OCI-LY7 (cell line): ENCODE measurements around the gene DDX27. TPM values are rescaled to one million over a fixed set of nuclear protein-coding genes. Genes with fewer than 3 reads are reported as not detected.

Source experiments
- BruUV-seq: library from RNA; stranded (reverse); fragments of 400-500 nt; replicated peaks from 2 replicates; lab custom pipeline; 2021; lab: Mats Ljungman, UMichigan
- CTCF ChIA-PET: fragments of 300-600 bp; sonication (Branson Sonifier 250); formaldehyde crosslinking; loops from one replicate; lab custom pipeline; 2022; ENCODE audit warnings: antibody characterized with exemption; ENCODE audit not compliant: unreplicated experiment; lab: Charles Lee
- POLR2A ChIA-PET: fragments of 300-600 bp; sonication (Branson Sonifier 250); formaldehyde crosslinking; loops from one replicate; lab custom pipeline; 2022; ENCODE audit warnings: antibody characterized with exemption; lab: Charles Lee
- DNase-seq: peaks from one replicate; pipeline ENCODE4 v3.0.0-alpha.2; 2015; ENCODE audit warnings: low spot score
- H2AFZ ChIP-seq: fragments of 200-600 bp; sonication (generic), shearing (Covaris generic); 2 replicates; pipeline ENCODE4 v1.6.1; 2014; ENCODE audit warnings: mild to moderate bottlenecking, antibody characterized with exemption, low read length, moderate library complexity
- H3K27ac ChIP-seq: fragments of 200-600 bp; sonication (generic); 2 replicates; pipeline ENCODE4 v1.5.1; 2014; ENCODE audit warnings: mixed run types, low read depth, mild to moderate bottlenecking, moderate library complexity, low read length, inconsistent platforms; ENCODE audit not compliant: poor library complexity, severe bottlenecking
- H3K36me3 ChIP-seq: fragments of 200-600 bp; sonication (generic); 2 replicates; pipeline ENCODE4 v1.6.1; 2014; ENCODE audit warnings: mild to moderate bottlenecking, antibody characterized with exemption, low read length, moderate library complexity, mixed read lengths; ENCODE audit not compliant: insufficient read depth
- H3K4me1 ChIP-seq: fragments of 200-600 bp; sonication (generic); 2 replicates; pipeline ENCODE4 v1.5.1; 2014; ENCODE audit warnings: mild to moderate bottlenecking, low read length; ENCODE audit not compliant: insufficient read depth, poor library complexity, severe bottlenecking
- H3K4me2 ChIP-seq: fragments of 200-600 bp; sonication (generic); 2 replicates; pipeline ENCODE4 v1.6.1; 2014; ENCODE audit warnings: mild to moderate bottlenecking, low read length
- H3K4me3 ChIP-seq: fragments of 200-600 bp; sonication (generic); 2 replicates; pipeline ENCODE4 v1.5.1; 2014; ENCODE audit warnings: mild to moderate bottlenecking, low read depth, low read length; ENCODE audit not compliant: poor library complexity, severe bottlenecking
- H3K79me2 ChIP-seq: fragments of 200-600 bp; sonication (generic); 2 replicates; pipeline ENCODE4 v1.6.1; 2016; ENCODE audit warnings: low read depth, mild to moderate bottlenecking, low read length, moderate library complexity, mixed read lengths; ENCODE audit not compliant: insufficient read depth
- H3K9me2 ChIP-seq: fragments of 200-600 bp; sonication (generic); 2 replicates; pipeline ENCODE4 v1.6.1; 2016; ENCODE audit warnings: mild to moderate bottlenecking, low read length, mixed read lengths; ENCODE audit not compliant: insufficient read depth
- H3K9me3 ChIP-seq: fragments of 200-600 bp; sonication (generic); 2 replicates; pipeline ENCODE4 v1.6.1; 2014; ENCODE audit warnings: mild to moderate bottlenecking, mixed run types, low read length, mixed read lengths
- H4K20me1 ChIP-seq: fragments of 200-600 bp; sonication (generic); 2 replicates; pipeline ENCODE4 v1.6.1; 2014; ENCODE audit warnings: mild to moderate bottlenecking, antibody characterized with exemption, low read length, moderate library complexity, mixed read lengths; ENCODE audit not compliant: insufficient read depth
- CTCF ChIP-seq: fragments of 200-600 bp; sonication (generic); conservative IDR thresholded peaks from 2 replicates; pipeline ENCODE4 v1.5.1; 2014; ENCODE audit warnings: mild to moderate bottlenecking, antibody characterized with exemption, low read length, moderate library complexity, mixed read lengths
- EZH2phosphoT487 ChIP-seq: fragments of 200-600 bp; sonication (generic); IDR thresholded peaks from 2 replicates; pipeline ENCODE4 v1.6.1; 2018; ENCODE audit warnings: low read depth, borderline replicate concordance, mild to moderate bottlenecking, mixed run types, antibody characterized with exemption, low read length, moderate library complexity, mixed read lengths
- intact Hi-C: fragments of 100-400 bp; cut with micrococcal nuclease; formaldehyde crosslinking; loops from one replicate; pipeline ENCODE4 v1.10.0; 2022; ENCODE audit not compliant: unreplicated experiment
- total RNA-seq, 2 experiments: library from RNA; depleted of rRNA in 1 of 2; stranded (reverse); fragments of >200 nt in 1 of 2; shearing (Covaris generic) in 1 of 2; gene quantifications; 2 replicates each; pipeline ENCODE4 v1.2.3, GENCODE V29; 2014 to 2022

Gene DDX27
- total RNA-seq, 2 experiments from 2014 or later = 53.9 to 57.0 TPM

GRCh38 chr20:49174183-49174582 lies 45.0 kb upstream of the DDX27 start:
- H2AFZ ChIP-seq = no peak overlapping the region
- H3K79me2 ChIP-seq = peaks cover 79% of the 10 kb centered on the region
- no peaks in the 10 kb centered on the region; the same call in none of the 2 replicates for H4K20me1 ChIP-seq
- H3K9me3 ChIP-seq = no peaks in the 10 kb centered on the region
- H3K4me1 ChIP-seq = peaks cover under 1% of the 10 kb centered on the region
- no peak overlapping the region for H3K4me2 ChIP-seq
- no peak for TF ChIP-seq CTCF
- no peak for TF ChIP-seq EZH2phosphoT487
- DNase-seq = no peak
- H3K4me3 ChIP-seq = no peak overlapping the region
- CTCF ChIA-PET = no interaction called here
- H3K36me3 ChIP-seq = peaks cover 64% of the 10 kb centered on the region
- no peak overlapping the region for H3K27ac ChIP-seq
- no peaks in the 10 kb centered on the region for H3K9me2 ChIP-seq
- POLR2A ChIA-PET = no interaction called here
- BruUV-seq = no TSS peak
- intact Hi-C loops = no loop called here

GRCh38 chr20:49179368-49180277 lies 39.6 kb upstream of the DDX27 start:
- Histone ChIP-seq H4K20me1 (peaks cover 34% of the 10 kb centered on the region), H3K4me1 (peaks cover 19% of the 10 kb centered on the region), H3K36me3 (peaks cover 33% of the 10 kb centered on the region), H3K9me2 (no peaks in the 10 kb centered on the region), H3K9me3 (no peaks in the 10 kb centered on the region), H3K79me2 (peaks cover 89% of the 10 kb centered on the region), H3K4me2 (peak overlapping the region; percentile 14; the same call in 1 of the 2 replicates), H3K4me3 (no peak overlapping the region), H2AFZ (no peak overlapping the region), H3K27ac (no peak overlapping the region)
- CTCF ChIA-PET = no interaction called here
- no TSS peak for BruUV-seq
- POLR2A ChIA-PET = interaction anchor here (0.6 to 0.8 kb wide), 4 partner anchors 18 to 815 kb away, joined by 3 to 5 read pairs (median 4); no protein-coding TSS in a partner anchor
- intact Hi-C loops = no loop called here
- TF ChIP-seq CTCF (no peak), EZH2phosphoT487 (no peak)
- DNase-seq = no peak
